IMR-90 (cell line): ENCODE data around the gene SLAMF6. TPM values are rescaled to one million over a fixed set of nuclear protein-coding genes. Genes with fewer than 3 reads are reported as not detected.

ENCODE experiments used
- ATAC-seq: fragments of 200-7000 bp; cut with Tn5 transposase; 2 replicates; pipeline ENCODE4 v1.9.1; 2020; ENCODE audit warnings: low read depth, mild to moderate bottlenecking, moderate library complexity
- BruUV-seq: library from RNA; stranded (reverse); fragments of 400-500 nt; replicated peaks from 2 replicates; lab custom pipeline; 2021; lab: Mats Ljungman, UMichigan
- CTCF ChIA-PET: fragments of 300-600 bp; formaldehyde crosslinking; extraction: SDS; loops from one replicate; lab custom pipeline; 2021; ENCODE audit warnings: antibody characterized with exemption; lab: Yijun Ruan, JAX
- POLR2A ChIA-PET: fragments of 300-600 bp; sonication (Branson Sonifier 250); formaldehyde crosslinking; loops from one replicate; lab custom pipeline; 2022; ENCODE audit warnings: antibody characterized with exemption; ENCODE audit not compliant: unreplicated experiment; lab: Charles Lee
- DNase-seq: peaks from one replicate; pipeline ENCODE4 v3.0.0; 2013
- H2AFZ ChIP-seq: replicated peaks from 2 replicates; pipeline ENCODE3; 2013; ENCODE audit warnings: low read length, mild to moderate bottlenecking; ENCODE audit not compliant: poor library complexity
- H2AK5ac ChIP-seq: 2 replicates; pipeline ENCODE4 v1.6.1; 2013; ENCODE audit warnings: low read depth, low read length, inconsistent platforms
- H2AK9ac ChIP-seq: replicated peaks from 2 replicates; pipeline ENCODE3; 2013; ENCODE audit warnings: mild to moderate bottlenecking, low read depth, low read length, moderate library complexity; ENCODE audit not compliant: poor library complexity
- H2BK120ac ChIP-seq: 2 replicates; pipeline ENCODE4 v1.6.1; 2013; ENCODE audit warnings: low read depth, low read length, inconsistent platforms
- H2BK15ac ChIP-seq: 3 replicates; pipeline ENCODE4 v1.6.1; 2013; ENCODE audit warnings: low read depth, low read length, inconsistent platforms
- H2BK20ac ChIP-seq: 2 replicates; pipeline ENCODE4 v1.6.1; 2013; ENCODE audit warnings: low read depth, mild to moderate bottlenecking, inconsistent platforms, low read length, moderate library complexity
- H2BK5ac ChIP-seq: 2 replicates; pipeline ENCODE4 v1.6.1; 2013; ENCODE audit warnings: mild to moderate bottlenecking, low read depth, low read length, inconsistent platforms; ENCODE audit not compliant: poor library complexity, severe bottlenecking
- H3K14ac ChIP-seq: replicated peaks from 2 replicates; pipeline ENCODE4 v1.6.1; 2013; ENCODE audit warnings: low read depth, low read length, inconsistent platforms
- H3K18ac ChIP-seq: 2 replicates; pipeline ENCODE4 v1.6.1; 2013; ENCODE audit warnings: low read depth, low read length, control low read depth
- H3K23ac ChIP-seq: 2 replicates; pipeline ENCODE4 v1.6.1; 2013; ENCODE audit warnings: low read depth, low read length, inconsistent platforms
- H3K27ac ChIP-seq: 2 replicates; pipeline ENCODE4 v1.5.1; 2013; ENCODE audit warnings: mild to moderate bottlenecking, control low read depth, low read length; ENCODE audit not compliant: insufficient read depth
- H3K27me3 ChIP-seq: 2 replicates; pipeline ENCODE4 v1.6.1; 2013; ENCODE audit warnings: low read length; ENCODE audit not compliant: control insufficient read depth, insufficient read depth
- H3K36me3 ChIP-seq: 2 replicates; pipeline ENCODE4 v1.6.1; 2013; ENCODE audit warnings: low read length, mixed read lengths; ENCODE audit not compliant: control insufficient read depth, insufficient read depth
- H3K4ac ChIP-seq: 2 replicates; pipeline ENCODE4 v1.6.1; 2013; ENCODE audit warnings: low read depth, low read length, inconsistent platforms
- H3K4me1 ChIP-seq: 2 replicates; pipeline ENCODE4 v1.6.1; 2013; ENCODE audit warnings: low read length, mixed read lengths; ENCODE audit not compliant: control insufficient read depth, insufficient read depth
- H3K4me2 ChIP-seq: 2 replicates; pipeline ENCODE4 v1.6.1; 2013; ENCODE audit warnings: low read depth, mild to moderate bottlenecking, control low read depth, low read length, moderate library complexity
- H3K4me3 ChIP-seq: 2 replicates; pipeline ENCODE4 v1.5.1; 2013; ENCODE audit warnings: low read depth, mild to moderate bottlenecking, control low read depth, low read length, moderate library complexity; ENCODE audit not compliant: insufficient read depth
- H3K56ac ChIP-seq: 2 replicates; pipeline ENCODE4 v1.6.1; 2013; ENCODE audit warnings: low read length, inconsistent platforms; ENCODE audit not compliant: insufficient read depth; ENCODE audit errors: extremely low read depth
- H3K79me1 ChIP-seq, 2 experiments: 2 replicates each; pipeline ENCODE4 v1.6.1; 2013; ENCODE audit warnings: low read length in 2 of 2, inconsistent platforms in 1 of 2, low read depth in 1 of 2
- H3K9ac ChIP-seq: 2 replicates; pipeline ENCODE4 v1.6.1; 2013; ENCODE audit warnings: low read depth, low read length, control low read depth
- H3K9me1 ChIP-seq: 2 replicates; pipeline ENCODE4 v1.6.1; 2013; ENCODE audit warnings: low read length, inconsistent platforms; ENCODE audit not compliant: insufficient read depth
- H3K9me3 ChIP-seq: 2 replicates; pipeline ENCODE4 v1.6.1; 2013; ENCODE audit warnings: low read length; ENCODE audit not compliant: control insufficient read depth, insufficient read depth
- H4K20me1 ChIP-seq: 2 replicates; pipeline ENCODE4 v1.6.1; 2013; ENCODE audit warnings: low read length, inconsistent platforms; ENCODE audit not compliant: insufficient read depth
- H4K5ac ChIP-seq: 2 replicates; pipeline ENCODE4 v1.6.1; 2013; ENCODE audit warnings: mild to moderate bottlenecking, low read depth, low read length, control low read depth
- H4K8ac ChIP-seq, 2 experiments: 2 replicates each; pipeline ENCODE4 v1.6.1; 2013; ENCODE audit warnings: low read depth in 2 of 2, low read length in 2 of 2, control low read depth in 1 of 2, inconsistent platforms in 1 of 2
- H4K91ac ChIP-seq: 2 replicates; pipeline ENCODE4 v1.6.1; 2013; ENCODE audit warnings: low read depth, low read length, inconsistent platforms; ENCODE audit not compliant: insufficient read depth
- BHLHE40 ChIP-seq: fragments of 150-350 bp; IDR thresholded peaks from 2 replicates; pipeline ENCODE4 v1.6.1; 2016; ENCODE audit warnings: mild to moderate bottlenecking, low read depth, low read length
- CHD1 ChIP-seq: IDR thresholded peaks from 2 replicates; pipeline ENCODE4 v1.6.1; 2012; ENCODE audit warnings: low read depth, low read length, improper control_type of control experiment
- WGBS, 2 experiments: methylation state at CpG; one replicate each; pipeline versions ENCODE4 v1.1.5 to v1.1.7; 2013; ENCODE audit warnings: missing lambda C conversion rate in 2 of 2; ENCODE audit not compliant: insufficient read length in 1 of 2; ENCODE audit errors: extremely low coverage in 2 of 2; 5-methylcytosine and 5-hydroxymethylcytosine counted together
- dilution Hi-C: fragments of 300-500 bp; cut with HindIII; formaldehyde crosslinking; loops from one replicate; pipeline ENCODE4 v1.14.3; 2018; ENCODE audit warnings: low sequenced_read_pairs; ENCODE audit not compliant: unreplicated experiment
- in situ Hi-C: fragments of 300-500 bp; cut with MboI; formaldehyde crosslinking; loops from 3 replicates; pipeline ENCODE4 v1.14.3; 2019; ENCODE audit warnings: low sequenced_read_pairs, inconsistent platforms, mixed read lengths
- intact Hi-C: fragments of 100-400 bp; cut with micrococcal nuclease; formaldehyde crosslinking; loops from 2 replicates; pipeline ENCODE4 v1.10.0; 2022
- polyA plus RNA-seq, 3 experiments: library from polyadenylated mRNA; depleted of rRNA; stranded (reverse); fragments of >200 nt; gene quantifications; 2 replicates each; pipeline ENCODE4 v1.2.3, GENCODE V29; 2012; ENCODE audit warnings: low replicate concordance in 1 of 3
- total RNA-seq: library from RNA; depleted of rRNA; stranded (reverse); fragments of >200 nt; gene quantifications from 2 replicates; pipeline ENCODE4 v1.2.3, GENCODE V29; 2012

Gene SLAMF6
- total and polyA plus RNA-seq, 2 of the 4 experiments (the other 2 are of a cell fraction), result not detected

DNA sequence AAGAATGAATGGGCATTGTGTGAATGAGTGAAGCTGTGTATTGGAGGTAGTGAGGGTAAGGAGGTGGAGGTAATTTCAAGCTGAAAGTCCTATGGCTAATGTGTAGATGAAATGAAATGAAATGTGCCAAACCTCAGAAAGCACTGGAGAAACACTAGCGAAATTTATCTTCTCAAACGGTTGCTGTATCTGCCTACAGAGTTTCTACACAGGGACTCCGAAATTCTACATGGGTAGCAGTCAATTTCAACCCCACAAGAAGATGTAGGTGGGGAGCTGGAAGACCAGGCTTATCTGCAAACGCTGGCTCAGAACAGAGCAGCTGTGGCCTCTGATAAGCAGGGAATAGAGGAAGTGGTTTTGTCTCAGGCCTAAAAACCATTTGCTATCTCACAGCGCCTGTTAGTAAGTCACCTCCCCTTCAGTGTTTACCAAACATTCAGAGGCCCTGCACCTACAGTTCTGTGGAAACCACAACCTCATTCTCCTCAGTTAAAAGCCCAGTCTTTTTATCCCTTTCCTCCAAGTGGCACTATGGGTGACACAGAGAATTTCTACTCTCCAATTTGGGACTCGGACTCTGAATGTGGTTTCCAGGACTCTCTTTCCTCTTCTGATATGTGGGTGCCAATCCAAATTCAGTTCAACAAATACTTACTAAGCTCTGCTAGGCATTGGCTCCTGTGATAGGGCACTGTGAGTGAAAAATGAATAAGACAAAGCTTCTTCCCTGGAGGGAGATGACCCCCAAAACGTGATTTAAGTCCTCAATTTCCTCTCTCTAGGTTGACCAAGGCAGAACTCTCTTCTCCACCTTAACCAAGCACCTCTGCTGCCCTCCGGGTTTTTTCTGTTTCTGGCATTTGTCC is 17.2 kb upstream of the SLAMF6 start (continued):
- TF ChIP-seq CHD1, result no peak

DNA sequence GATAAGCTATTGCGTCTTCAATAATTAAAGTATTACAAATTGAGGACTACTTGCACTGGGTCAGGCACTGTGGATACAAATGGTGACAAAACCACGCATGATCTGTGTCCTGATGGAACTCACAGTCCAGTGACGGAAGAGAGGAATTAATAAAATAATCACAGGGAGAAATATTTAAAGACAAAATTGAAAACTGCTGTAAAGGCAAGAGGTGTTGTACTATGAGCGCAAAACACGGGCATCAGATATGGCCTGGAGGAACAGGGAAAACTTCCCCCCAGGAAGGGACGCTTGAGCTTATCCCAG is 16.6 kb upstream of the SLAMF6 start:
- no peak overlapping the region for H3K18ac ChIP-seq
- no peak overlapping the region for H3K4me2 ChIP-seq
- no peak overlapping the region for H3K4me3 ChIP-seq
- H3K27me3 ChIP-seq, result no peaks in the 10 kb centered on the region
- no peak overlapping the region for H2AK9ac ChIP-seq
- no peak overlapping the region for H4K91ac ChIP-seq
- H2BK120ac ChIP-seq, result no peak overlapping the region
- no peak overlapping the region for H3K4ac ChIP-seq
- H3K9ac ChIP-seq, result no peak overlapping the region
- H3K9me3 ChIP-seq, result no peaks in the 10 kb centered on the region
- no peaks in the 10 kb centered on the region for H4K20me1 ChIP-seq
- no peaks in the 10 kb centered on the region for H3K36me3 ChIP-seq
- intact Hi-C loops, result no loop called here
- in situ Hi-C loops, result no loop called here
- no peaks in the 10 kb centered on the region for H3K4me1 ChIP-seq
- H4K8ac ChIP-seq, result no peak overlapping the region
- H3K79me1 ChIP-seq, result no peaks in the 10 kb centered on the region
- no peak for ATAC-seq
- TF ChIP-seq BHLHE40, result no peak
- H3K23ac ChIP-seq, result no peak overlapping the region
- ChIA-PET POLR2A (no interaction called here), CTCF (no interaction called here)
- WGBS, 2 experiments, result no CpG with 5 or more reads among the region's 6 CpGs
- no peak overlapping the region for H3K56ac ChIP-seq
- H2AK5ac ChIP-seq, result no peak overlapping the region
- no peak overlapping the region for H2BK15ac ChIP-seq
- no peak for DNase-seq
- H2BK20ac ChIP-seq, result no peak overlapping the region
- no peak overlapping the region for H2BK5ac ChIP-seq
- no peak overlapping the region for H3K14ac ChIP-seq
- BruUV-seq, result no TSS peak
- H4K5ac ChIP-seq, result no peak overlapping the region
- H2AFZ ChIP-seq, result no peak overlapping the region
- no peak overlapping the region for H3K27ac ChIP-seq
- no peaks in the 10 kb centered on the region for H3K9me1 ChIP-seq
- dilution Hi-C loops, result no loop called here
